ENCODE measurements around the gene MBOAT7. TPM values are rescaled to one million over a fixed set of nuclear protein-coding genes. Genes with fewer than 3 reads are reported as not detected.

The MBOAT7 gene
- total RNA-seq, 1 experiment from 2014 or later, result 109 TPM

DNA sequence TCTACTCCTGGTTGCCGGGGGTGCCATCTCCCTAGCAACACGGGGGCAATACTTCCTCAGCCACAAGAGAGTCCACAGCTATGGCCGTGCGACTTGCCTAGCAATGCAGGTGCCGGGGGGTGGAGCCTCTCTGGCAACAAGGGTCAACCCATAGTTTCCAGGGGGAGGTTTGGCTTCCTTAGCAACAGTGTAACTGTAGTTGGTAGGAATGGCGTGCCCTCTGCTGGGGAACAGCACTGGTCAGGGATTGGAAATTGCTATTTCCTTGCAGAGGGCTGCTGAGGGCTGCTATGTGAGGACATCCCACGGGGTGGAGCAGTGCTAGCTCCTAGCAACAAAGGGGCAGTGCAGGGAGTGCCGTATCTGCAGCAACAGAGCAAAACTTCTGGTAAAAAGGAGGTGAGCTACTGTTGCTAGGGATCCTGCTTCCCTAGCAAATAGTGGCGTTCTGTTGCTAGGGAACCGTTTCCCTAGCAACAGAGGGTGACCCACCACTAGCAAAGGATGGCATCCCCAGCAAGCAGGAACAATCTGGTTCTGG, 9.4 kb downstream of the MBOAT7 start:
- DNase-seq (ENCODE audit: low spot score) (peak; percentile 94), ATAC-seq (peak; percentile 95)
- POLR2A ChIA-PET, result interaction anchor here (0.8 to 1.3 kb wide), 4 partner anchors 9 to 137 kb away, joined by 3 to 13 read pairs (median 4); partner anchors contain the start of genes LENG1 and MBOAT7
- H3K27me3 Mint-ChIP-seq (ENCODE audit: low read depth), result no peaks in the 10 kb centered on the region
- TF ChIP-seq IRF2 (CRISPR knock-in tag; IDR thresholded peaks at IDR 0.05; ENCODE audit: borderline replicate concordance, low read depth), result no peak
- 0 out of 2 replicates have a peak, but pooled peaks have one; percentile 40 for TF ChIP-seq ETV6 (CRISPR knock-in tag; IDR thresholded peaks at IDR 0.05)
- TF ChIP-seq SP1 (CRISPR knock-in tag; conservative IDR thresholded peaks at IDR 0.05), result 0 out of 2 replicates have a peak, but pooled peaks have one; percentile 47
- TF ChIP-seq, protein P1, sequence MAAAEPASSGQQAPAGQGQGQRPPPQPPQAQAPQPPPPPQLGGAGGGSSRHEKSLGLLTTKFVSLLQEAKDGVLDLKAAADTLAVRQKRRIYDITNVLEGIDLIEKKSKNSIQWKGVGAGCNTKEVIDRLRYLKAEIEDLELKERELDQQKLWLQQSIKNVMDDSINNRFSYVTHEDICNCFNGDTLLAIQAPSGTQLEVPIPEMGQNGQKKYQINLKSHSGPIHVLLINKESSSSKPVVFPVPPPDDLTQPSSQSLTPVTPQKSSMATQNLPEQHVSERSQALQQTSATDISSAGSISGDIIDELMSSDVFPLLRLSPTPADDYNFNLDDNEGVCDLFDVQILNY (CRISPR knock-in tag; IDR thresholded peaks at IDR 0.05), result 0 out of 2 replicates have a peak, but pooled peaks have one; percentile 34
- TF ChIP-seq, protein P2, sequence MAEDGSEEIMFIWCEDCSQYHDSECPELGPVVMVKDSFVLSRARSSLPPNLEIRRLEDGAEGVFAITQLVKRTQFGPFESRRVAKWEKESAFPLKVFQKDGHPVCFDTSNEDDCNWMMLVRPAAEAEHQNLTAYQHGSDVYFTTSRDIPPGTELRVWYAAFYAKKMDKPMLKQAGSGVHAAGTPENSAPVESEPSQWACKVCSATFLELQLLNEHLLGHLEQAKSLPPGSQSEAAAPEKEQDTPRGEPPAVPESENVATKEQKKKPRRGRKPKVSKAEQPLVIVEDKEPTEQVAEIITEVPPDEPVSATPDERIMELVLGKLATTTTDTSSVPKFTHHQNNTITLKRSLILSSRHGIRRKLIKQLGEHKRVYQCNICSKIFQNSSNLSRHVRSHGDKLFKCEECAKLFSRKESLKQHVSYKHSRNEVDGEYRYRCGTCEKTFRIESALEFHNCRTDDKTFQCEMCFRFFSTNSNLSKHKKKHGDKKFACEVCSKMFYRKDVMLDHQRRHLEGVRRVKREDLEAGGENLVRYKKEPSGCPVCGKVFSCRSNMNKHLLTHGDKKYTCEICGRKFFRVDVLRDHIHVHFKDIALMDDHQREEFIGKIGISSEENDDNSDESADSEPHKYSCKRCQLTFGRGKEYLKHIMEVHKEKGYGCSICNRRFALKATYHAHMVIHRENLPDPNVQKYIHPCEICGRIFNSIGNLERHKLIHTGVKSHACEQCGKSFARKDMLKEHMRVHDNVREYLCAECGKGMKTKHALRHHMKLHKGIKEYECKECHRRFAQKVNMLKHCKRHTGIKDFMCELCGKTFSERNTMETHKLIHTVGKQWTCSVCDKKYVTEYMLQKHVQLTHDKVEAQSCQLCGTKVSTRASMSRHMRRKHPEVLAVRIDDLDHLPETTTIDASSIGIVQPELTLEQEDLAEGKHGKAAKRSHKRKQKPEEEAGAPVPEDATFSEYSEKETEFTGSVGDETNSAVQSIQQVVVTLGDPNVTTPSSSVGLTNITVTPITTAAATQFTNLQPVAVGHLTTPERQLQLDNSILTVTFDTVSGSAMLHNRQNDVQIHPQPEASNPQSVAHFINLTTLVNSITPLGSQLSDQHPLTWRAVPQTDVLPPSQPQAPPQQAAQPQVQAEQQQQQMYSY (CRISPR knock-in tag; IDR thresholded peaks at IDR 0.05), result no peak
- TF ChIP-seq FOXK1 (CRISPR knock-in tag; IDR thresholded peaks at IDR 0.05), result peak; percentile 64; the same call in 1 of the 2 replicates
- 0 out of 2 replicates have a peak, but pooled peaks have one; percentile 24 for TF ChIP-seq ZBTB21 (CRISPR knock-in tag; IDR thresholded peaks at IDR 0.05; ENCODE audit: borderline replicate concordance)
- H3K4me1 Mint-ChIP-seq, result peaks cover 14% of the 10 kb centered on the region
- no peak overlapping the region for H3K4me3 Mint-ChIP-seq
- H3K27ac Mint-ChIP-seq, result peak overlapping the region; percentile 63
- H3K36me3 Mint-ChIP-seq, result peaks cover 26% of the 10 kb centered on the region
- CTCF ChIA-PET, result interaction anchor here (0.7 to 2.3 kb wide), 20 partner anchors 9 to 259 kb away, joined by 3 to 84 read pairs (median 4); partner anchors contain the start of genes CNOT3, MBOAT7, PRPF31 and TFPT
- H3K9me3 Mint-ChIP-seq, result no peaks in the 10 kb centered on the region

DNA sequence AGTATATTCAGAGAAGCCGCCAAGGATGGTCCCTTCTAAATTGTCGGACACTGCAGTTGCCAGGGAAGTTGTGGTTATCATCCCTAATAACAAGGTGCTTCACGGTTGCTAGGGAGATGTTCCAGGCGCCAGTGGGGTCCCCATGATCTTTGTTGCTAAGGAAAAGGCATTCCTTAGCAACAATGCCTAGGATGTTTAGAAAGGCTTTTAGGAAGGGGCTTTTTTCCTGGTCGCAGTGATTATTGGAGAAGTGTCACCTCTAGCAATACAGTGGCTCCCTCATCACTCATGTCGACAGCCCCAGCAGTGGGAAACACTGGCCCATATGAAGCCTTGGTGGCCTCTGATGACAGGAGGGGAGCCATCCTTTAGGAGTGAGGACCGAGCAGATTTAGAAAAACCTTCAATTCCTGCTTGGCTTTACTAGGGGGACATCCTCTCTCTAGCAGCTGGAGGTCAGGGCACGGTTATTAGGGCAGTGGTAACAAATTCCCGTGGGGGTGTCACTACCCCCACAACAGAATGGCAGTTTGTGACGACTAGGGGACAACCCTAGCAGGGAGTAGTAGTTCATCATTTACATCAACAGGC, 10.0 kb downstream of the MBOAT7 start:
- no peak overlapping the region for H3K4me3 Mint-ChIP-seq
- POLR2A ChIA-PET, result interaction anchor here (0.8 to 1.3 kb wide), 4 partner anchors 10 to 138 kb away, joined by 3 to 13 read pairs (median 4); partner anchors contain the start of genes LENG1 and MBOAT7
- H3K4me1 Mint-ChIP-seq, result peaks cover 14% of the 10 kb centered on the region
- peak overlapping the region; percentile 63 for H3K27ac Mint-ChIP-seq
- CTCF ChIA-PET, result interaction anchor here (0.7 to 2.3 kb wide), 19 partner anchors 8 to 260 kb away, joined by 3 to 84 read pairs (median 4); partner anchors contain the start of genes CNOT3, MBOAT7, PRPF31 and TFPT
- TF ChIP-seq FOXK1 (CRISPR knock-in tag; IDR thresholded peaks at IDR 0.05) (no peak), TP53 (CRISPR knock-in tag; IDR thresholded peaks at IDR 0.05) (no peak), GTF2I (CRISPR knock-in tag; conservative IDR thresholded peaks at IDR 0.05) (no peak), NFE2L1 (CRISPR knock-in tag; IDR thresholded peaks at IDR 0.05) (no peak), ZNF423 (CRISPR knock-in tag; IDR thresholded peaks at IDR 0.05) (no peak), OVOL2 (CRISPR knock-in tag; IDR thresholded peaks at IDR 0.05; ENCODE audit: borderline replicate concordance) (no peak), PRRX2 (CRISPR knock-in tag; IDR thresholded peaks at IDR 0.05) (no peak), SMAD4 (CRISPR knock-in tag; IDR thresholded peaks at IDR 0.05) (no peak)
- TF ChIP-seq, protein P3, sequence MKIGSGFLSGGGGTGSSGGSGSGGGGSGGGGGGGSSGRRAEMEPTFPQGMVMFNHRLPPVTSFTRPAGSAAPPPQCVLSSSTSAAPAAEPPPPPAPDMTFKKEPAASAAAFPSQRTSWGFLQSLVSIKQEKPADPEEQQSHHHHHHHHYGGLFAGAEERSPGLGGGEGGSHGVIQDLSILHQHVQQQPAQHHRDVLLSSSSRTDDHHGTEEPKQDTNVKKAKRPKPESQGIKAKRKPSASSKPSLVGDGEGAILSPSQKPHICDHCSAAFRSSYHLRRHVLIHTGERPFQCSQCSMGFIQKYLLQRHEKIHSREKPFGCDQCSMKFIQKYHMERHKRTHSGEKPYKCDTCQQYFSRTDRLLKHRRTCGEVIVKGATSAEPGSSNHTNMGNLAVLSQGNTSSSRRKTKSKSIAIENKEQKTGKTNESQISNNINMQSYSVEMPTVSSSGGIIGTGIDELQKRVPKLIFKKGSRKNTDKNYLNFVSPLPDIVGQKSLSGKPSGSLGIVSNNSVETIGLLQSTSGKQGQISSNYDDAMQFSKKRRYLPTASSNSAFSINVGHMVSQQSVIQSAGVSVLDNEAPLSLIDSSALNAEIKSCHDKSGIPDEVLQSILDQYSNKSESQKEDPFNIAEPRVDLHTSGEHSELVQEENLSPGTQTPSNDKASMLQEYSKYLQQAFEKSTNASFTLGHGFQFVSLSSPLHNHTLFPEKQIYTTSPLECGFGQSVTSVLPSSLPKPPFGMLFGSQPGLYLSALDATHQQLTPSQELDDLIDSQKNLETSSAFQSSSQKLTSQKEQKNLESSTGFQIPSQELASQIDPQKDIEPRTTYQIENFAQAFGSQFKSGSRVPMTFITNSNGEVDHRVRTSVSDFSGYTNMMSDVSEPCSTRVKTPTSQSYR (CRISPR knock-in tag; IDR thresholded peaks at IDR 0.05), result no peak
- TF ChIP-seq, protein P4, sequence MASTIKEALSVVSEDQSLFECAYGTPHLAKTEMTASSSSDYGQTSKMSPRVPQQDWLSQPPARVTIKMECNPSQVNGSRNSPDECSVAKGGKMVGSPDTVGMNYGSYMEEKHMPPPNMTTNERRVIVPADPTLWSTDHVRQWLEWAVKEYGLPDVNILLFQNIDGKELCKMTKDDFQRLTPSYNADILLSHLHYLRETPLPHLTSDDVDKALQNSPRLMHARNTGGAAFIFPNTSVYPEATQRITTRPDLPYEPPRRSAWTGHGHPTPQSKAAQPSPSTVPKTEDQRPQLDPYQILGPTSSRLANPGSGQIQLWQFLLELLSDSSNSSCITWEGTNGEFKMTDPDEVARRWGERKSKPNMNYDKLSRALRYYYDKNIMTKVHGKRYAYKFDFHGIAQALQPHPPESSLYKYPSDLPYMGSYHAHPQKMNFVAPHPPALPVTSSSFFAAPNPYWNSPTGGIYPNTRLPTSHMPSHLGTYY (CRISPR knock-in tag; IDR thresholded peaks at IDR 0.05), result no peak
- TF ChIP-seq, protein P5, sequence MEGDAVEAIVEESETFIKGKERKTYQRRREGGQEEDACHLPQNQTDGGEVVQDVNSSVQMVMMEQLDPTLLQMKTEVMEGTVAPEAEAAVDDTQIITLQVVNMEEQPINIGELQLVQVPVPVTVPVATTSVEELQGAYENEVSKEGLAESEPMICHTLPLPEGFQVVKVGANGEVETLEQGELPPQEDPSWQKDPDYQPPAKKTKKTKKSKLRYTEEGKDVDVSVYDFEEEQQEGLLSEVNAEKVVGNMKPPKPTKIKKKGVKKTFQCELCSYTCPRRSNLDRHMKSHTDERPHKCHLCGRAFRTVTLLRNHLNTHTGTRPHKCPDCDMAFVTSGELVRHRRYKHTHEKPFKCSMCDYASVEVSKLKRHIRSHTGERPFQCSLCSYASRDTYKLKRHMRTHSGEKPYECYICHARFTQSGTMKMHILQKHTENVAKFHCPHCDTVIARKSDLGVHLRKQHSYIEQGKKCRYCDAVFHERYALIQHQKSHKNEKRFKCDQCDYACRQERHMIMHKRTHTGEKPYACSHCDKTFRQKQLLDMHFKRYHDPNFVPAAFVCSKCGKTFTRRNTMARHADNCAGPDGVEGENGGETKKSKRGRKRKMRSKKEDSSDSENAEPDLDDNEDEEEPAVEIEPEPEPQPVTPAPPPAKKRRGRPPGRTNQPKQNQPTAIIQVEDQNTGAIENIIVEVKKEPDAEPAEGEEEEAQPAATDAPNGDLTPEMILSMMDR (IDR thresholded peaks at IDR 0.05), result no peak
- TF ChIP-seq, protein P6, sequence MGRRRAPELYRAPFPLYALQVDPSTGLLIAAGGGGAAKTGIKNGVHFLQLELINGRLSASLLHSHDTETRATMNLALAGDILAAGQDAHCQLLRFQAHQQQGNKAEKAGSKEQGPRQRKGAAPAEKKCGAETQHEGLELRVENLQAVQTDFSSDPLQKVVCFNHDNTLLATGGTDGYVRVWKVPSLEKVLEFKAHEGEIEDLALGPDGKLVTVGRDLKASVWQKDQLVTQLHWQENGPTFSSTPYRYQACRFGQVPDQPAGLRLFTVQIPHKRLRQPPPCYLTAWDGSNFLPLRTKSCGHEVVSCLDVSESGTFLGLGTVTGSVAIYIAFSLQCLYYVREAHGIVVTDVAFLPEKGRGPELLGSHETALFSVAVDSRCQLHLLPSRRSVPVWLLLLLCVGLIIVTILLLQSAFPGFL (CRISPR knock-in tag; IDR thresholded peaks at IDR 0.05; ENCODE audit: borderline replicate concordance), result no peak
- no peaks in the 10 kb centered on the region for H3K27me3 Mint-ChIP-seq (ENCODE audit: low read depth)
- peaks cover 26% of the 10 kb centered on the region for H3K36me3 Mint-ChIP-seq
- ATAC-seq (no peak), DNase-seq (ENCODE audit: low spot score) (no peak)
- no peaks in the 10 kb centered on the region for H3K9me3 Mint-ChIP-seq

All from WTC11 (cell line).